Right lobe of liver (tissue), 6 donors: ENCODE results near the gene SYT17. TPM values are rescaled to one million over a fixed set of nuclear protein-coding genes. Genes with fewer than 3 reads are reported as not detected.

ENCODE experiments used
- ATAC-seq, 4 donors: fragments of 200-7000 bp; cut with Tn5 transposase; one replicate each; pipeline ENCODE4 v1.9.1; 2020; ENCODE audit warnings: mild to moderate bottlenecking in 4 of 4, moderate library complexity in 4 of 4
- DNase-seq, 3 donors: peaks; one replicate each; pipeline ENCODE4 v3.0.0-alpha.2; 2020
- H3K27ac ChIP-seq, 3 donors: fragments of 200-600 bp; one replicate each; pipeline ENCODE4 v1.8.0; 2022
- H3K27me3 ChIP-seq, 2 donors: fragments of 200-600 bp; one replicate each; pipeline ENCODE4 v1.8.0; 2022
- H3K36me3 ChIP-seq, 4 donors: fragments of 200-600 bp; sonication (generic) in 1 of 4; one replicate each; pipeline versions ENCODE4 v1.5.1 to v1.8.0; 2017 to 2022; ENCODE audit warnings: control low read depth in 1 of 4
- H3K4me1 ChIP-seq, 4 donors: fragments of 200-600 bp; sonication (generic) in 1 of 4; one replicate each; pipeline versions ENCODE4 v1.5.1 to v1.8.0; 2017 to 2022; ENCODE audit warnings: control low read depth in 1 of 4
- H3K4me3 ChIP-seq, 3 donors: fragments of 200-600 bp; one replicate each; pipeline ENCODE4 v1.8.0; 2022
- H3K9me3 ChIP-seq, 4 donors: fragments of 200-600 bp; sonication (generic) in 1 of 4; one replicate each; pipeline versions ENCODE4 v1.5.1 to v1.8.0; 2017 to 2022; ENCODE audit warnings: control low read depth in 1 of 4
- POLR2A ChIP-seq: fragments of 450-650 bp; IDR thresholded peaks from one replicate; pipeline ENCODE4 v1.6.1; 2017; ENCODE audit warnings: antibody characterized with exemption, mild to moderate bottlenecking
- whole genome bisulfite sequencing: methylation state at CpG from one replicate; pipeline ENCODE4 v1.1.6; 2018; ENCODE audit warnings: low coverage, low lambda C conversion rate; ENCODE audit not compliant: insufficient coverage; ENCODE audit errors: missing lambda C conversion rate; 5-methylcytosine and 5-hydroxymethylcytosine counted together
- intact Hi-C, 2 donors: fragments of 100-400 bp; cut with DNase I; formaldehyde crosslinking; loops; one replicate each; pipeline versions ENCODE4 v1.11.2 to v1.14.1; 2022
- total RNA-seq, 6 experiments: library from RNA; depleted of rRNA in 2 of 6; stranded (reverse); fragments of >200 nt in 2 of 6; fragmentation: NEBNext Ultra II Directional in 3 of 6; extraction: Animal tissue kit (Norgen Biotek cat#: 25700) in 3 of 6; gene quantifications; one replicate each; pipeline versions ENCODE4 v1.1.0 to v1.2.4, GENCODE V29; 2016 to 2023
- TF ChIP-seq, protein P1 (sequence below), 4 donors: fragments of 200-600 bp in 3 of 4; fragments of 450-650 bp in 1 of 4; IDR thresholded peaks; one replicate each; pipeline versions ENCODE4 v1.5.1 to v1.8.0; 2016 to 2022; ENCODE audit warnings: antibody characterized with exemption in 4 of 4, mild to moderate bottlenecking in 2 of 4
- donor health status: DM: no; HTN: yes; CAD: no.
- donor health status: DM: no; HTN: no; CAD: no.
- donor health status: DM: no; HTN: no; CAD: no.
- donor health status: DM: no; HTN: yes; CAD: no.
- donor health status: DM: no; HTN: yes; CAD: no.

The SYT17 gene
- total RNA-seq, 6 experiments from 2014 or later, result 8.2 to 14.1 (median 9.5) TPM

DNA sequence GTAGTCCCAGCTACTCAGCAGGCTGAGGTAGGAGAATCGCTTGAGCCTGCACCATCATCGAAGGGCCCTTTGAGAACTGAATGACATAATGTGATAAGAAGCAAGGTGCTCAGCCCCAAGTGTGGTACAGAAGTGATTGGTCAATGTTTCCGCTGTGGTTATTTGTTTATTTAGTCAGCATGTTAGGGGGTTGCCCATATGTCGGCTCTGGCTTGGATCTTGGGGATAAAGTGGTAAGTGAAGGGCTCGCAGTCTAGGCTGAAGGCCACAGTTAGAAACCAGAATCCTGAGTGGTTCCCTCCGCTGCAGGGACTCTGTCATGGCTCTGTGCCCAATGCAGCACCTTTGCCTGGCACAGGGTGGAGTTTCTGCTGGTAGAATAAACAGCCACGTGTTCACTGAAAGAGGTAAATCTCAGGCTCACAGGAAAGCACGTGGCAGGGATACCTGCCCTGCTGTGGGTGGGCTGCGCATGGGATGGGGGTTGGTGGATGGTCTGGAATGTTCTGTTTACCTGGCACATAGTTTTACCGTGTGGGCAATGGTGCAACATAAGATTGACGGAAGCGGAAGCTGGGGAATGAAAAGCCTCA lies 35.4 kb downstream of the SYT17 start:
- DNase-seq (peak; percentile 62 to 76 (median 66)), ATAC-seq (peak; percentile 81 to 88 (median 84))
- WGBS, result 61% methylated on average over 9 of the region's 12 CpGs

DNA sequence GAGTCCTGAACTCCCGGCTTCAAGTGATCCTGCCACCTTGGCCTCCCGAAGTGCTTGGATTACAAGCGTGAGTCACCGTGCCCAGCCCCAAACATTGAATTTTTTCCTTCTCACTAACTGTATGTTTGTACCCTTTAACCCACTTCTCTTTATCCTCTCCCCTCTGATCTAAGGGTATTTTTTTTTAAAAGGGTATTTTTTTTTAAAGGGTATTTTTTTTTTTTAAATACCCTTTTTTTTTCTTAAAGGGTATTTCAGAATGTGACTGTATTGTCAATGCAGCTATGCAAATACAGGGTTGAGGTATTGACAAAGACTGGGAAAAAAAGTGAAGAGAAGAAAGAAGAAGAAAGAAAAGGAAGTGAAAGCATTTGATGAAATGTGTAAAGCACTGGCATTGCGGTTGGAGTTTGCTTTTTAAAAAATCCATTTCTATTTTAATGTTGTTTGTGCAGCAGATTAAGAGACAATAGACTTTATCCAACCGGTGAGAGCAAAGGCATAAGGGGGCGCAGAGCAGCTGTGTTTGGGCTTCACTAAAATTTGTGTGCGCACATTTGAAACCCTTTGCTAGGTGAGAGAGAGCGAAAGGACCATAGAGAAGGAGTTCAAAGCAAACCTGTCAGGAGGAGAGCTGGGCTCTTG lies 42.4 kb downstream of the SYT17 start:
- ATAC-seq (peak in 1 of 4 donors; percentile 18), DNase-seq (no peak)
- TF ChIP-seq POLR2A, result no peak
- TF ChIP-seq, protein P1, sequence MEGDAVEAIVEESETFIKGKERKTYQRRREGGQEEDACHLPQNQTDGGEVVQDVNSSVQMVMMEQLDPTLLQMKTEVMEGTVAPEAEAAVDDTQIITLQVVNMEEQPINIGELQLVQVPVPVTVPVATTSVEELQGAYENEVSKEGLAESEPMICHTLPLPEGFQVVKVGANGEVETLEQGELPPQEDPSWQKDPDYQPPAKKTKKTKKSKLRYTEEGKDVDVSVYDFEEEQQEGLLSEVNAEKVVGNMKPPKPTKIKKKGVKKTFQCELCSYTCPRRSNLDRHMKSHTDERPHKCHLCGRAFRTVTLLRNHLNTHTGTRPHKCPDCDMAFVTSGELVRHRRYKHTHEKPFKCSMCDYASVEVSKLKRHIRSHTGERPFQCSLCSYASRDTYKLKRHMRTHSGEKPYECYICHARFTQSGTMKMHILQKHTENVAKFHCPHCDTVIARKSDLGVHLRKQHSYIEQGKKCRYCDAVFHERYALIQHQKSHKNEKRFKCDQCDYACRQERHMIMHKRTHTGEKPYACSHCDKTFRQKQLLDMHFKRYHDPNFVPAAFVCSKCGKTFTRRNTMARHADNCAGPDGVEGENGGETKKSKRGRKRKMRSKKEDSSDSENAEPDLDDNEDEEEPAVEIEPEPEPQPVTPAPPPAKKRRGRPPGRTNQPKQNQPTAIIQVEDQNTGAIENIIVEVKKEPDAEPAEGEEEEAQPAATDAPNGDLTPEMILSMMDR (IDR thresholded peaks at IDR 0.05), result no peak
- no peaks in the 10 kb centered on the region for H3K27me3 ChIP-seq
- intact Hi-C loops, result no loop called here
- no peak overlapping the region for H3K4me3 ChIP-seq
- no peaks in the 10 kb centered on the region for H3K9me3 ChIP-seq
- WGBS, result 62% methylated on average over 6 of the region's 9 CpGs
- H3K27ac ChIP-seq, result no peak overlapping the region
- no peaks in the 10 kb centered on the region for H3K4me1 ChIP-seq
- no peaks in the 10 kb centered on the region for H3K36me3 ChIP-seq

More for the DNA sequence above, 35.4 kb downstream of the SYT17 start:
- no peaks in the 10 kb centered on the region for H3K9me3 ChIP-seq
- H3K27ac ChIP-seq, result peak overlapping the region in 1 of 3 donors; percentile 64
- no peak overlapping the region for H3K4me3 ChIP-seq
- TF ChIP-seq, protein P1 (IDR thresholded peaks at IDR 0.05), result no peak
- no peak for TF ChIP-seq POLR2A
- intact Hi-C loops, result no loop called here
- H3K36me3 ChIP-seq, result no peaks in the 10 kb centered on the region
- H3K4me1 ChIP-seq, result peaks cover 0 to 13% (median 0%) of the 10 kb centered on the region in 4 donors
- H3K27me3 ChIP-seq, result no peaks in the 10 kb centered on the region

DNA sequence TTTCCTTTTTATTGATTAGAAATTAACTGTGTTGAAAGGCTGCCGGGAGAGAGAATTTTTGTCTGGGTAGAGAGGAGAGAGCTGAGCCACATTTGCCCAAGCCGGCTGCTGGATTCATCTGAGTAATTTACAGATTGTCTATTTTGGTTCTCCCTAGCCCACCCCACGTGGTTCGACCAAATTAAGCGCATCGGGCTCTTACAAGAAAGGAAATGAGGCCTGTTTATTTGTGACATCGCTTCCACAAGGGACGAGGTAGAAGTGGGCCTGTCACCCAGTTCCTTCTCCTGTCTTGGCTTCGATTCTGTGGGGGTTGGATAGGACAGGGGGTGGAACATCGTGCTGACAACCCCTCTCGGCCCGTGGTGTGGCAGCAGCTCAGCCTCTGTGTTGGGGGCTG lies 42.9 kb downstream of the SYT17 start:
- H3K27me3 ChIP-seq, result no peaks in the 10 kb centered on the region

DNA sequence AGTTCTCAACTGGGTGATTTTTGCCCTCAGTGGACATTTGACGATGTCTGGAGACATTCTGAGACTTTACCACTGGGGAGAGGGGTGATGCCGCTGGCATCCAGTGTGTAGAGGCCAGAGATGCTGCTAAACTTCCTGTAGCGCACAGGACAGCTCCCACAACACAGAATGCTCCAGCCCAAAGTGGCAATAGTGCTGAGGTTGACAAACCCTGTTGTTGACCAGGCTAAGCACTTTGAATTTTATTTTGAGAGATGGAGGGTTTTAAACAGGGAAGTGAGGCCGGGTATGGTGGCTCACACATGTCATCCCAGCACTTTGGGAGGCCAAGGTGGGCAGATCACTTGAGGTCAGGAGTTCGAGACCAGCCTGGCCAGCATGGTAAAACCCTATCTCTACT lies 44.0 kb downstream of the SYT17 start:
- H3K27me3 ChIP-seq, result no peaks in the 10 kb centered on the region
- H3K27ac ChIP-seq, result no peak overlapping the region
- DNase-seq (no peak), ATAC-seq (no peak)
- TF ChIP-seq, protein P1 (IDR thresholded peaks at IDR 0.05), result no peak
- no peak for TF ChIP-seq POLR2A
- WGBS, result 82% methylated on average over 4 of the region's 5 CpGs
- no peaks in the 10 kb centered on the region for H3K4me1 ChIP-seq
- intact Hi-C loops, result no loop called here
- H3K36me3 ChIP-seq, result no peaks in the 10 kb centered on the region
- H3K9me3 ChIP-seq, result no peaks in the 10 kb centered on the region
- H3K4me3 ChIP-seq, result no peak overlapping the region

More for the DNA sequence above, 42.9 kb downstream of the SYT17 start:
- no peaks in the 10 kb centered on the region for H3K9me3 ChIP-seq
- intact Hi-C loops, result no loop called here
- H3K36me3 ChIP-seq, result no peaks in the 10 kb centered on the region
- DNase-seq (no peak), ATAC-seq (no peak)
- H3K27ac ChIP-seq, result no peak overlapping the region
- no peaks in the 10 kb centered on the region for H3K4me1 ChIP-seq
- H3K4me3 ChIP-seq, result no peak overlapping the region
- WGBS, result 85% methylated on average over 12 of the region's 12 CpGs
- TF ChIP-seq, protein P1 (IDR thresholded peaks at IDR 0.05), result no peak
- no peak for TF ChIP-seq POLR2A
